Transverse colon (tissue), 4 donors: ENCODE results near the gene TOP2B.

Experiments used
- EP300 ChIP-seq: sonication (generic); formaldehyde crosslinking; IDR thresholded peaks from one replicate; pipeline ENCODE4 v1.6.1; 2017; ENCODE audit warnings: antibody characterized with exemption, low read depth
- POLR2A ChIP-seq: fragments of 450-650 bp; IDR thresholded peaks from one replicate; pipeline ENCODE4 v1.6.1; 2016; ENCODE audit warnings: antibody characterized with exemption, mild to moderate bottlenecking, moderate library complexity
- POLR2AphosphoS5 ChIP-seq, 3 donors: sonication (generic); formaldehyde crosslinking; IDR thresholded peaks; one replicate each; pipeline ENCODE4 v1.6.1; 2016; ENCODE audit warnings: antibody characterized with exemption in 3 of 3
- TF ChIP-seq, protein P1 (sequence below), 5 experiments: fragments of 200-600 bp in 3 of 5; fragments of 450-650 bp in 2 of 5; sonication (generic) in 3 of 5; IDR thresholded peaks; 1 replicate in 2 of 5; 2 replicates in 3 of 5; pipeline ENCODE4 v1.5.1; 2016 to 2017; ENCODE audit warnings: antibody characterized with exemption in 5 of 5, inconsistent platforms in 3 of 5, mild to moderate bottlenecking in 2 of 5, moderate library complexity in 1 of 5

DNA sequence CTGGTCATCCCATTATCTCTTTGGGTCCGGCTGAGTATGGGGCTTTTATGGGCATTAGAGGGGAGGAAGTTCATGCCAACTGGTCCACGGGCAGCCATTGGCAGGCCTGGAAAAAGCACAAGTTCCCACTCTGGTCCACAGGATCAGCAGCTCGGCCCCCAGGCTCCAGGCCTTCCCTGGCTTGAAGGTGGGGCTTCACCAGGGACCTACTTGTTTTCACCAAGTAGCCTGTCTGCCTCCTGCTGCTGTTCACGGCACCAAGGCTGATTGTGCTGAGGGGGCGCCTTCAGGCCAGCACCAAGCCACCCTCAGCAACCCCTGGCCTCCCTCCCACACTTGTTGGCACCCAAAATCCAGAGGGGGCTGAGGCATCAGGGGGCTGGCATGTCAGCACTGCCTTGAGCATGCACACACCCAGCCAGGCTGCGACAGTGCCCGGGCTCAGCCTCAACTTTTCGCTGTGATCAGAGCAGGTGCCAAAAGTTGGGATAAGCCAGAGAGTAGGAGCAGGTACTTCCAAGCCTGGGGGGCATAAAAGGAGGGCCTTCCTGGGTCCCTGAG is 9.1 kb upstream of the TOP2B start:
- TF ChIP-seq, protein P1, sequence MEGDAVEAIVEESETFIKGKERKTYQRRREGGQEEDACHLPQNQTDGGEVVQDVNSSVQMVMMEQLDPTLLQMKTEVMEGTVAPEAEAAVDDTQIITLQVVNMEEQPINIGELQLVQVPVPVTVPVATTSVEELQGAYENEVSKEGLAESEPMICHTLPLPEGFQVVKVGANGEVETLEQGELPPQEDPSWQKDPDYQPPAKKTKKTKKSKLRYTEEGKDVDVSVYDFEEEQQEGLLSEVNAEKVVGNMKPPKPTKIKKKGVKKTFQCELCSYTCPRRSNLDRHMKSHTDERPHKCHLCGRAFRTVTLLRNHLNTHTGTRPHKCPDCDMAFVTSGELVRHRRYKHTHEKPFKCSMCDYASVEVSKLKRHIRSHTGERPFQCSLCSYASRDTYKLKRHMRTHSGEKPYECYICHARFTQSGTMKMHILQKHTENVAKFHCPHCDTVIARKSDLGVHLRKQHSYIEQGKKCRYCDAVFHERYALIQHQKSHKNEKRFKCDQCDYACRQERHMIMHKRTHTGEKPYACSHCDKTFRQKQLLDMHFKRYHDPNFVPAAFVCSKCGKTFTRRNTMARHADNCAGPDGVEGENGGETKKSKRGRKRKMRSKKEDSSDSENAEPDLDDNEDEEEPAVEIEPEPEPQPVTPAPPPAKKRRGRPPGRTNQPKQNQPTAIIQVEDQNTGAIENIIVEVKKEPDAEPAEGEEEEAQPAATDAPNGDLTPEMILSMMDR (IDR thresholded peaks at IDR 0.05) = no peak
- no peak for TF ChIP-seq POLR2A
- no peak for TF ChIP-seq POLR2AphosphoS5 (IDR thresholded peaks at IDR 0.05)
- no peak for TF ChIP-seq EP300
